GM06990 (cell line): ENCODE data around the gene SEMA6A.

Source experiments
- DNase-seq: peaks from one replicate; pipeline ENCODE4 v3.0.0-alpha.2; 2011; ENCODE audit not compliant: insufficient read length; ENCODE audit errors: extremely low read depth
- H3K27me3 ChIP-seq: replicated peaks from 2 replicates; pipeline ENCODE4 v1.6.0; 2011; ENCODE audit warnings: low read length; ENCODE audit not compliant: control insufficient read depth, insufficient read depth
- H3K36me3 ChIP-seq: 2 replicates; pipeline ENCODE4 v1.5.1; 2011; ENCODE audit warnings: low read length; ENCODE audit not compliant: control insufficient read depth, insufficient read depth
- H3K4me3 ChIP-seq: replicated peaks from 2 replicates; pipeline ENCODE4 v1.5.1; 2011; ENCODE audit warnings: low read depth, mild to moderate bottlenecking, control low read depth, low read length
- CTCF ChIP-seq: IDR thresholded peaks from 2 replicates; pipeline ENCODE4 v1.5.1; 2011; ENCODE audit warnings: low read length, control low read depth, mild to moderate bottlenecking, inconsistent platforms; ENCODE audit not compliant: insufficient read depth, poor library complexity, severe bottlenecking

SEMA6A gene

GRCh38 chr5:116530276-116530675 is 44.3 kb downstream of the SEMA6A start:
- Histone ChIP-seq H3K27me3 (no peaks in the 10 kb centered on the region), H3K36me3 (no peaks in the 10 kb centered on the region), H3K4me3 (no peak overlapping the region)
- TF ChIP-seq CTCF: no peak
- no peak for DNase-seq

DNA sequence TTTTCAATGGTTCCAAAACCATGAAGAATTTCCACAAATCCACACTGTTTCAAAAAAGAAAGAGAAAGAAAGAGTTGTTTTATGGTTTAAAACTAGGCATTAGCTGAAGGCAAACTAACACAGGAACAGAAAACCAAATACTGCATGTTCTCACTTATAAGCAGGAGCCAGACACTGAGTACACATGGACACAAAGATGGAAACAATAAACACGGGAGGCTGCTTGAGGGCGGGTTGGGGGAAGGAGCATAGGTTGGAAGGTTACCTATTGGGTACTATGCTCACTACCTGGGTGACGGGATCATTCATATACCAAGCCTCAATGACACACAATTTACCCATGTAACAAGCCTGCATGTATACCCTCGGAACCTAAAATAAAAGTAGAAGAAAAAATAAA is 45.0 kb downstream of the SEMA6A start:
- Histone ChIP-seq H3K4me3 (no peak overlapping the region), H3K36me3 (no peaks in the 10 kb centered on the region), H3K27me3 (no peaks in the 10 kb centered on the region)
- DNase-seq: no peak
- TF ChIP-seq CTCF: no peak

GRCh38 chr5:116528519-116529234 is 45.9 kb downstream of the SEMA6A start:
- no peak for TF ChIP-seq CTCF
- Histone ChIP-seq H3K4me3 (no peak overlapping the region), H3K27me3 (no peaks in the 10 kb centered on the region), H3K36me3 (no peaks in the 10 kb centered on the region)
- no peak for DNase-seq

DNA sequence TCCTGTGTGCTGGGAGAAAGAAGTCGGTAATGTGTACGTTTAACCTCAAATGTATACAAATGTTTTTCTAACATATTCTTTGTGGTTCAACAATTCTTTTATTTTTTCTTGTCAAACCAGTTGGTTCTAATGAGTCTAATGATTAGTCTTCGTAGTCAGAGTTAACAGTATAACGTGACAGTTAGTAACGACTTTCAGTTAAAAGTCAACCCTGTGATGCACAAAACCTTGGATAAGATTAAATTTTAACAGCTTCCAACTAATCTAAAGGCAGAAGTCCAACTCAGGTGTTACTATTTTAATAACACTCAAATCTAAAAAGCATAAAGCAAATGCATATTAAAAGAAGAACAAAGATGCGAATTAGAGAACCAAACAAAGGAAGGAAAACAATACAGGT is 47.0 kb downstream of the SEMA6A start:
- Histone ChIP-seq H3K4me3 (no peak overlapping the region), H3K36me3 (no peaks in the 10 kb centered on the region; the same call in 1 of the 2 replicates), H3K27me3 (no peaks in the 10 kb centered on the region)
- TF ChIP-seq CTCF: no peak
- DNase-seq: no peak

DNA sequence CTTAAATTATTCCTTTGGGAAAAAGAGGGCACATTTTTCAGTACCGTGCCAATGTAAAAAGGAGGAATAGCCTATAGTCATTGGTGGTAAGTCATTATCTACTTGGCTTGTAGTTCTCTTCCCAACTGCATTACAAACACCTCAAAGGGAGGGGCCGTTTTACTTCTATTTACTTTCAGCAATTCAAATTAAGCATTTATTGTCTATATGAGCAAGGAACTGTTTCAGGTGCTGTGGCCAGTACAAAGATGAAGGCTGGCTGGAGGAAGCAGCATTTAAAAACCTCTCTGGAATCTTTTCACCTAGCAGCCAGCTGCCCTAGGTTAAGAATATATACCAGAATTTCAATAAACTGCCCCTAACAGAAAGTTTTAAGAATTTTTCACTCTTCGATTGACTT is 48.9 kb downstream of the SEMA6A start:
- DNase-seq: no peak
- no peak overlapping the region for H3K4me3 ChIP-seq
- H3K36me3 ChIP-seq: no peaks in the 10 kb centered on the region; the same call in 1 of the 2 replicates
- no peaks in the 10 kb centered on the region for H3K27me3 ChIP-seq
- no peak for TF ChIP-seq CTCF

DNA sequence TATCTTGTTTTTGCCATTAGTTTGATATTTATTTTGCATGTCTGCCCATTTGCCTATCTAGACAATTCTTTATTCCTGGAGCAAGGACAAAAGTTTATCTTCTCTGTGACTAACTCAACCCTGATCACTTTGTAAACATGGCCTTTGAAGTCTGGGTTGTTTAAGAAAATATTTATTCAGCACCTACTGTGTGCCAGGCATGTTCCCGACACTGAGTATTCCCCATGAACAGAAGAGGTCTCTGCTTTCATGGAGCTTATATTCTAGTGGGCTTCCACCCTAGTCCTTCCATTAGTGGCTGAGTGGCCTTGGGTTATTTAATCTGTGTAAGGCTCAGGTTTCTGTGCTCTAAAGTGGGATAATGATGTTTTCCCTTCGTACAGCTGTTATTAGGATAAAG is 49.7 kb downstream of the SEMA6A start:
- Histone ChIP-seq H3K36me3 (no peaks in the 10 kb centered on the region; the same call in 1 of the 2 replicates), H3K27me3 (no peaks in the 10 kb centered on the region)
- DNase-seq: no peak

More for the DNA sequence above, 49.7 kb downstream of the SEMA6A start:
- H3K4me3 ChIP-seq: no peak overlapping the region
- TF ChIP-seq CTCF: no peak
